H54 (cell line): ENCODE measurements around the gene DYRK2.

Experiments used
- DNase-seq: peaks from one replicate; pipeline ENCODE4 v3.0.0; 2011; ENCODE audit warnings: low spot score, mixed read lengths; ENCODE audit not compliant: insufficient read length
- FAIRE-seq: peaks from 3 replicates; lab custom pipeline; 2011; peaks lifted over from hg19 to GRCh38; lab: Jason Lieb, UNC
- POLR2A ChIP-seq: IDR thresholded peaks from 2 replicates; pipeline ENCODE4 v1.6.1; 2011; ENCODE audit warnings: low read depth, mild to moderate bottlenecking, low read length

DYRK2 gene

DNA sequence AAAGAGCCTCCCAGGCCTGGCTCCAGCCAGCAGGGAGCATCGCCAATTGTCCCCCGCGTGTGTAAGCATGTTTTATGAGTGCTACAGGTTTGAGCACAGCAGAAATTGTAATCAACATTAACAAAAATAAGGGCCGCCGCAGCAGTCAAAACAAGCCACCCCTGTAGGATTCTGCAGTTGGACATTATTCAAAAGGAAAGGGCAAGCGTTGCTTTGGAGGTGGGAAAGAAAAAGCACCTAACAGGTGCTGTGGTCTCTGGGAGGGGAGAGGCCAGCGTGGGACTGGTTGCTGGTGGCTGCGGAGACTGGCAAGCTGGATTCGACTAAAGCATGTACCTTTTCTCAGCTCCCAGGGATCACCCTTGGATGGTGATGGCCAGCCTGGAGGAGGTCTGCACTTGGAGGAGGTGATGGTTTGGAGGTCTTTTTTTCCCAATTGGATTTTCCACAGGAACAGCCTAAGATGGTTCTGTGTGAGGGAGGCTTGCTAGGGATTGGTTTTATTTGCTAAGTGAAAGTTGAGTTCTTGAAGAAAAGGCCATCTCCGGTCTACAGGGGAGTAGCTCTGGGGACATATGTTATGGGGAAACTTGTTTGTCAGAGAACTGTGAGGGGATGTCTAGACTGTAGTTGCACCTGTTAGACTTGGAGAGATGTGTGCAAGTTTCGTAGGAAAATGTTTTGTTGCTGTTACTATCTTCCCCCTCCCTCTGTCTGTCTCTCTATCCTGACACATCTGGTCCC is 2.0 kb downstream of the DYRK2 start:
- no peak for TF ChIP-seq POLR2A
- no peak for FAIRE-seq
- DNase-seq = peak; percentile 23

DNA sequence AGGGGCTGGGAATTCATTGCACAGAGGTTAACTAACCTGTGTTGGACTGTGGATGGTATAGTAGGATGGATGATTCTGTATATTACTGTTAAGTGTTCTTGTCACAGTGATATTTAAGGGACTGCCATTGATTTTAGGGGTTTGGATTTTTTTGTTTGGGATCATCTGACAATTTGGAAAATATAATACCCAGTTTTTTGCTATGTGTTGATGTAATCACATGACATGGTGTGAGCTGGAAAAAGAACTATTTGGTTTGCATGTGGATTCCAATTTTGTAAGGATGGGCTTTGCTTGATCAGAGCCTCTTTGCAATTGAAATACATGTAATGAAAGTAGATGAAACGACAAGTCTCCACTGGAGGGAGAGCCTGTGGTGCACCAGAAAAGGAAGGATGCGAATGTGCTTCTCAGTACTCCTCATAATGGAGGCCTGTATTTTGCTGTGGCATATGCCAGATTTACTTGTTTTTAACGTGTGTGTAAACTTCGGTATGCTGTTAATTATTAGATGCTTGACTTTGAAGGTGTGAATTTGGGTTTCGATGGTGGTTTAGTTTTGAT is 2.7 kb downstream of the DYRK2 start:
- FAIRE-seq (no peak), DNase-seq (peak; percentile 32)

GRCh38 chr12:67655829-67656228 is 7.3 kb downstream of the DYRK2 start:
- no peak for FAIRE-seq
- no peak for TF ChIP-seq POLR2A
- DNase-seq = no peak

More for the DNA sequence above, 2.7 kb downstream of the DYRK2 start:
- TF ChIP-seq POLR2A = no peak

DNA sequence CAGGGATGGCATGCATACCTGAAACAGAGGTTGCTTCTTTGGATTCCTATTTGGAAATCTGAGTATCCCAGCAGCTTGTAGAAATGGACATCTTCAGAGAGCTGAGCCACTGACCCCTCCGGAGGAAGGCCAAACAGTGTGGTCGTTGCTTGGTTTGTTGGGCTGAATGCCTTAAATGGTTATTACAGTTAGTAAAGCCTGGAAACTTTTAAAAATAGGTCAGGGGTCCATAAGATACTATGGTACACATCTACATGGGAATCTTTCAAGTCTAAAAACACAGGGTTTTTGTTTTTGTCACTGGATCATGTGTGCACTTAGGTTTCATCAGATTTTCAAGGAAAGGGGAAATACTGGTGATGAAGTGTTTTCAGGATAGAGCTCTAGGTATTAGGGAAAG is 7.7 kb downstream of the DYRK2 start:
- no peak for DNase-seq
- TF ChIP-seq POLR2A = no peak
- no peak for FAIRE-seq

- FAIRE-seq (no peak), DNase-seq (no peak)
- TF ChIP-seq POLR2A = no peak
Observed at GRCh38 chr12:67658486-67658885, 9.9 kb downstream of the DYRK2 start.

- no peak for FAIRE-seq
- no peak for TF ChIP-seq POLR2A
- DNase-seq = no peak
Observed at GRCh38 chr12:67659292-67659691, 10.7 kb downstream of the DYRK2 start.

GRCh38 chr12:67661311-67662021 is 12.9 kb downstream of the DYRK2 start:
- FAIRE-seq (peak; percentile 92), DNase-seq (no peak)
- no peak for TF ChIP-seq POLR2A

GRCh38 chr12:67662910-67663538 is 14.5 kb downstream of the DYRK2 start:
- FAIRE-seq (peak; percentile 27), DNase-seq (no peak)
- TF ChIP-seq POLR2A = no peak

DNA sequence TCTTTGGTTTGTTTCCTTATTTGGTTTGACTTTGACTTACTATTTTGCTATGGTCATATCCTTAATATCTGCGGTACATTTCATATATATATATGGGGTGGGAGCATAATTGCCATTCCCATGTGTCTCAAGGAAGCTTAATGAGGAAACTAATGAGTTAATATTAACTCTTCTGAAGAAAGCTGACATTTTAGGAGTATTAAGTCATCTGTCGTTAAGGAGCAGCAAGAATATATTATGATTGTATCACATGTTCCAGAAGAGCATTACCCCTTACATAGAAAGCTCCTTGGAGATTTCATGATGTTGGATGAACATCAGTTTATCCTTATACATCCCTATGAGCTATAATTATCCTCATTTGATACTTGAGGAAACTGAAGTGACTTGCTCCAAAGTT is 15.6 kb downstream of the DYRK2 start:
- DNase-seq = no peak
- TF ChIP-seq POLR2A = no peak
- no peak for FAIRE-seq

DNA sequence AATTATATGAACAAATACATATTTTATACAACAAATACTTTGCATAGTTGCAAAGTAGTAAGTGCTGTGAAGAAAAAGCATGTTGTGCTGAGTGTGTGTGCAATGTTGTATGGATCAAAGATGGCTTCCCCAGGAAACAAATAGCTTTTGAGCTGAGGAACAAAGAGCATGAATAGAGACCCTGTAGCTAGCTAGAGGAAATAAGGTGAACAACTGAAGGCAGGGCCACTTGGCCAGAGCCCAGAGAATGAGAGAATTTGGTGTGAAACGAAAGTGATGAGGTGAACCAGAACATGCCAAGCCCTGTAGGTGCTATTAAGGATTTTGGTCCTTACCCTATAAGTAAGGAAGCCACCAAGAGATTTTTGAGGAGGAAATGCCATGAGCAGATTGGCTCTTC is 17.1 kb downstream of the DYRK2 start:
- TF ChIP-seq POLR2A = no peak
- no peak for FAIRE-seq

DNA sequence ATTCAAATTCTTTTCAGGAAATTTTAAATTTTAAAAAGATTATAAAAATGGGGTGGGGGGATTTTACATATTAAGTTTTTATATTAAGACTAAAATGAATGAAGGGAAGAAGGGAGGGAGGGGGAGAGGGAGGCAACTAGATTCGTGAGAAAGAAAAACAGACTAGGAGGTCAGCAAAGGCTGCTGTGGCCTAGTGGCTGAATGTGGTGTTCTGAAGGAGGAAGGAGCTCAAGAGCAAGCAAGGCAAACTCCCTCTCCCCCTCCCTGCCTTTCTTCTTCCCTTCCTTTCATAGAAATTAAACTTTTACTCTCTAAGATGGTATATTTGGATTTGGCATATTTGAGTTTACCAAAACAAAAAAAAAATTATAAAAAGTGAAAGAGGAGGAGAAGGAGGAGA is 18.1 kb downstream of the DYRK2 start:
- TF ChIP-seq POLR2A = no peak
- FAIRE-seq (no peak), DNase-seq (no peak)

More for the DNA sequence above, 17.1 kb downstream of the DYRK2 start:
- DNase-seq = no peak

DNA sequence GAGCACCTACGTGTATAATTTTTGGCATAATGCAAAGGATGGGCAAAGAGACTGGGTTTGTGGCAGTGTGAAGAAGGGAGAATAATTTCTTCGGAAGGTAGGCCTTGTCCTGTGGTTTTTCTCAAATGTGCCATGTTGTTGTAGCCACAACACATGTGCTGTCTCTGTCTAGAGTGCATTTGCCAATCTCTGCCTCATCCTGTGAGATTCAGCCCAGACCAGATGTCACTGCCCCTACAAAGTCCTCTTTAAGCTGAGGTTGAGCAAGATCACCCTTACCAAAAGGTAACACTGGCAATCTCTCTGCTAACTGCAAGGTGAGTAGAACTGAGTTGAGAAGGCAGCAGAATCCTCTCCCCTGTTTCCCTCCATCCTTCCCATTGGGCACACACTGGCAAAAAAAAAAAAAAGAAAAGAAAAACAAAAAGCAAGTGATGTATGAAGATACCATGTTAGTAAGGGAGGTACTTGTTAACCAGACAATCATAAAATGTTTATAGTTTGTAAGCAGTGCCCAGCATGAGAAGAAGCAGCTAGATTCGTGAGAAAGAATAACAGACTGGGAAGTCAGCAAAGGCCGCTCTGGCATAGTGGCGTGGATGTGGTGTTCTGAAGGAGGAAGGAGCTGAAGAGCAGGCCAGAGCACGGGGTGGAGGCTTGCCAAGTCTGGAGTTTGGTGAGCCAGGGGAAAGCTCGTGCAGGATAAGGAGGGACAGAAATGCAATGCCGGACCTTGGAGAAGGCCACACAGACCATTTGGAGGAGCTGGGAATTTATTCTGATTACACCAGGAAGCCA is 18.9 kb downstream of the DYRK2 start:
- TF ChIP-seq POLR2A = no peak
- DNase-seq = no peak
- no peak for FAIRE-seq

GRCh38 chr12:67669217-67669933 is 20.8 kb downstream of the DYRK2 start:
- TF ChIP-seq POLR2A = no peak
- FAIRE-seq (no peak), DNase-seq (no peak)
